ENCODE results near the gene TMEM79. TPM values are rescaled to one million over a fixed set of nuclear protein-coding genes. Genes with fewer than 3 reads are reported as not detected.
"Not testable (repeated sequence)": the region's sequence is repeated elsewhere in the genome, so short reads cannot be mapped to it uniquely, and the experiment has no call there.

Gene TMEM79
- total RNA-seq, 1 donor from 2014 or later = 3.9 TPM

DNA sequence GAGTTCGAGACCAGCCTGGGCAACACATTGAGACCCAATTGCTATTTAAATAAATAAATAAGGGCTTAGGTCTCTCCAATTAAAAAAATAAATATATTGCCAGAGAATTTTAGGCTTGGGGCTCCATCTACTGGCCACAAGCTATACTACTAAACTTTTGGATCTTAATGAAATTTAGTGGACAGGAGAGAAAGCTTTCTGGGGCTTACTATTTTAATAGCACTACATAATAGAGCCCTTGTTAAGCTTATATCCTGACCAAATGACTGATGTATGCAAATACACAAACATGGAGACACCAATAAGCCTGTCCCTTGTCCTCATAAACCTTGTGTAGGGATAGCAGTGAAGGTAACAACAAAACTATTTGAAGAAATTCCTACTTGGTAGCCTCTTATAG is 35.5 kb downstream of the TMEM79 start:
- H3K4me3 ChIP-seq (ENCODE audit: low read depth, low read length) = no peak overlapping the region
- TF ChIP-seq, protein P1, sequence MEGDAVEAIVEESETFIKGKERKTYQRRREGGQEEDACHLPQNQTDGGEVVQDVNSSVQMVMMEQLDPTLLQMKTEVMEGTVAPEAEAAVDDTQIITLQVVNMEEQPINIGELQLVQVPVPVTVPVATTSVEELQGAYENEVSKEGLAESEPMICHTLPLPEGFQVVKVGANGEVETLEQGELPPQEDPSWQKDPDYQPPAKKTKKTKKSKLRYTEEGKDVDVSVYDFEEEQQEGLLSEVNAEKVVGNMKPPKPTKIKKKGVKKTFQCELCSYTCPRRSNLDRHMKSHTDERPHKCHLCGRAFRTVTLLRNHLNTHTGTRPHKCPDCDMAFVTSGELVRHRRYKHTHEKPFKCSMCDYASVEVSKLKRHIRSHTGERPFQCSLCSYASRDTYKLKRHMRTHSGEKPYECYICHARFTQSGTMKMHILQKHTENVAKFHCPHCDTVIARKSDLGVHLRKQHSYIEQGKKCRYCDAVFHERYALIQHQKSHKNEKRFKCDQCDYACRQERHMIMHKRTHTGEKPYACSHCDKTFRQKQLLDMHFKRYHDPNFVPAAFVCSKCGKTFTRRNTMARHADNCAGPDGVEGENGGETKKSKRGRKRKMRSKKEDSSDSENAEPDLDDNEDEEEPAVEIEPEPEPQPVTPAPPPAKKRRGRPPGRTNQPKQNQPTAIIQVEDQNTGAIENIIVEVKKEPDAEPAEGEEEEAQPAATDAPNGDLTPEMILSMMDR (conservative IDR thresholded peaks at IDR 0.05; ENCODE audit: low read depth, low read length) = peak; percentile 63
- DNase-seq (ENCODE audit: low read depth) = no peak

DNA sequence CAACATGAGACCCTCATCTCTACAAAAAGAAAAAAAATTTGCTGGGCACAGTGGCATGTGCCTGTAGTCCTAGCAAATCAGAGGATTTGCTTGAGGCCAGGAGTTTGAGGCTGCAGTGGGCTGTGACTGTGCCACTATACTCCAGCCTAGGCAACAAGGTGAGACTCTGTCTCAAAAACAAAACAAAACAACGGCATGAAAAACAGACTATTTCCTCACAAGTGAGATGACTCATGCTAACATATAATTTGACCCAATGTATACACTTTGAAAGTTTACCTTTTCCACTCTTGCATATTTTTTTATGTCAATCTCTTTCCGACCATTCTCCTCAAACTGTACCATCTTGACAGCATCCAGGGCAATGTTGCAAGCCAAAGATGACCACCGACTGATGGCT is 36.4 kb downstream of the TMEM79 start:
- TF ChIP-seq, protein P1 (conservative IDR thresholded peaks at IDR 0.05; ENCODE audit: low read depth, low read length) = no peak
- no peak overlapping the region for H3K4me3 ChIP-seq (ENCODE audit: low read depth, low read length)
- DNase-seq (ENCODE audit: low read depth) = no peak

DNA sequence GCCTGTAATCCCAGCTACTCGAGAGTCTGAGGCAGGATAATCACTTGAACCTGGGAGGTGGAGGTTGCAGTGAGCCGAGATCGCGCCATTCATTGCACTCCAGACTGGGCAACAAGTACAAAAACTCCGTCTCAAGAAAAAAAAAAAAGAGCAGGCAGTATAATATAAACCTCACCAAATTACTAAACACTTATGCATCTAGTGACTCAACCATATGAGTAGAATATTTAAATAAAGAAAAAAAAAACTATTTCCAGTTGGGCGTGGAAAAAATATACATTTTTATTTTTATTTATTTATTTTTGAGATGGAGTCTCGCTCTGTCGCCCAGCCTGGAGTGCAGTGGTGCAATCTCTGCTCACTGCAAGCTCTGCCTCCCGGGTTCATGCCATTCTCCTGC is 39.1 kb downstream of the TMEM79 start:
- not testable (repeated sequence) for H3K4me3 ChIP-seq (ENCODE audit: low read depth, low read length); DNase-seq (ENCODE audit: low read depth)

DNA sequence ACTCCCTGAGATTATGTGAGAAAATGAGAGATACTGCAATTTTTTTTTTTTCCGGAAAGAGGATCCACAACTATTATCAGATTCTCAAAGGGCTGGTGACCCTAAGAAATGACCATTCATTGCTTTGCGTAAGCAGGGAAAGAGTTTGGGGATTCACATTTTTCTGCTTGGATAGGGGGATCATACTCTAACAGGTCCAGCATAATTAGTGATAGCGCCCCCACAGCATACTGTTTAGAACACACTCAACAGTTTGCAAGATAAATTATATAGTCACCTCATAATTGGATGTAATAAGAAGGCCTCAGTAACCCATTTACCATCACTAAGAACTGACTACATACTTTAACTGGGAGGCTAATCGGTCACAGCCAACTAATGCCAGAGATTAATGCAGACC is 52.1 kb downstream of the TMEM79 start:
- H3K4me3 ChIP-seq (ENCODE audit: low read depth, low read length) = peak overlapping the region; percentile 92
- no peak for DNase-seq (ENCODE audit: low read depth)

DNA sequence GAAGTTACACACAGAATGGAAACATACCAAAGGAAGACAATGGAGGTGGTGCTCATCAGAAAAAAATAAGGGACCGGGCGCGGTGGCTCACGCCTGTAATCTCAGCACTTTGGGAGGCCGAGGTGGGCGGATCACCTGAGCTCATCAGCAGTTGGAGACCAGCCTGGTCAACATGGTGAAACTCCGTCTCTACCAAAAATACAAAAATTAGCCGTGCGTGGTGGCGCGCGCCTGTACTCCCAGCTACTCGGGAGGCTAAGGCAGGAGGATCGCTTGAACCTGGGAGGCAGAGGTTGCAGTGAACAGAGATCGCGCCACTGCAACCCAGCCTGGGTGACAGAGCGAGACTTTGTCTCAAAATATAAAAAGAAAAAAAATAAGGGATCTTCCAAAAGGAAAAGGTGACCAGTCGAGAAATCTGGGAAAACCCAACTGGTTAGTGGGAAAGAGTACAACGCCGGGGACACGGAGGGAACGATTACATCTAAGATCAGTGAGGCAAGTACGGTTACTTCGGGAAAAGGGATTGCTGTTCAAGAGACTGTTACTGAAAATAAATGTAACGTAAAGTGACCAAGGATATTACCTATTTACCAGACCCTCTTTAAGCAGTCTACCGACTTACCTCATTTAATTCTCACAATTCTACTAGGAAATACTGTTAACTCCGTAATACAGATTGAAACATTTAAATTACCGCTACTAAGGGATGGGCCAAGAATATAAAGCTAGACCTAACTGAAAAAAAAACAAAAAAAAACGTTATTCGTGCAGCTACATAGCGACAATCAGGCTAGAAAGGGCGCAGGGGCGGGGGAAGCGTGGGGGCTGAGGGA is 53.1 kb downstream of the TMEM79 start:
- TF ChIP-seq, protein P1 (conservative IDR thresholded peaks at IDR 0.05; ENCODE audit: low read depth, low read length) = no peak
- peak overlapping the region; percentile 92 for H3K4me3 ChIP-seq (ENCODE audit: low read depth, low read length)
- DNase-seq (ENCODE audit: low read depth) = peak; percentile 2

More for the DNA sequence above, 52.1 kb downstream of the TMEM79 start:
- TF ChIP-seq, protein P1 (conservative IDR thresholded peaks at IDR 0.05; ENCODE audit: low read depth, low read length) = peak; percentile 35

DNA sequence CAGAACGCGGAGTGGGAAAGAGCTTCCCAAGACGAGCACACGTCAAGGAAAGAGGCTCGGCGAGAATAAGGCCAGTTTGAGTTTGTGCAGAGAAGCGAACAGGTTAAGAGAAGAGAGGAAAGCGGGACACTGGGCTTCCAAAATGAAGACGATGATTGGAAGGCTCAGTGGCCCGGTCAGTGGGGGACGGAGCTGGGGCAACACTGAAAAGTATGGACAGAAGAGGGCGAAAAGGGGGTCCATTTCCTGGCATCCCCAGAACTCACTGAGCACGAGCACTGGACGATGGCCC is 53.7 kb downstream of the TMEM79 start:
- H3K4me3 ChIP-seq (ENCODE audit: low read depth, low read length) = peak overlapping the region; percentile 92
- DNase-seq (ENCODE audit: low read depth) = peak; percentile 0
- TF ChIP-seq, protein P1 (conservative IDR thresholded peaks at IDR 0.05; ENCODE audit: low read depth, low read length) = no peak

DNA sequence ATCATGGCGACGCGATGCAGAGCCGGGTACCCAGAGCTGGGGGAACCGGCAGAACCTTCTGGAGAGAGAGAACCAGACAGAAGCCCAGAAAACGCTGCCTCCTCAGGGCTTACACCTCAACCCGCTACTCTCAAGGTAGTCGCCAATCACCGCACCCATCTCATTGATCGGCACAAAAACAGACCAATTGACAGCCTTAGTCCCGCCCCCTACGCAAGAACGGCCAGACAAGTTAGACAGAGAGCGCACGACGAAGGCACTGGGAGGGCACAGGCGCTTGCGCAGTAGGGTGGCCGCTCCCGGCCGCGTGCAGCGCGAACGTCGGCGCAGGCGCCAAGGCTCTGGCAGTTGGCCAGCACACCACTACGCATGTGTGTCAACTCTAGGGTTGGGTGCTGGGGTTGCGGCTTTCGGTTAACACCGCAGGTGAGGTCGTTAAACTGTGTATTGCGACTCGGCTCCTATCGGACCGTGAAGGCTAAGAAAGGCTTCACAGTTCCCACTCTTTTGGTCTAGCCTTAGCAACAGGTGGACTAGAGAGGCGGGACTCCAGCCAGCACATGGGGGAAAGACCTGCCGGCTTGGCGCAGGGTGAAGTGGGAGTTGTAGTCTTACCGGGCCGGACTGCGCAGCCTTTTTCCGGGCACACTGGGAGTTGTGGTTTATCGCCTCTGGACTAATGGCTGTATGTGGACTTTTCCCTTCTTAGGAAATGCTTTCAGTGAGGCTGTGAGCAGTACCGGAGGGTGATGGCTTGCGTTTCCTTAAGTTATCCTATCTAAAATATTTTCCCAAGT is 54.3 kb downstream of the TMEM79 start, which contains the start of the genes CCT3 and TSACC:
TSS of gene CCT3 (minus strand) at position 113 of the 797 bp plus-strand sequence. CDS start at position 5, 108 bp downstream.
TSS of gene TSACC (plus strand) at position 347 of the 797 bp plus-strand sequence. CDS start 1,232 bp downstream, outside the sequence.
- TF ChIP-seq, protein P1 (conservative IDR thresholded peaks at IDR 0.05; ENCODE audit: low read depth, low read length) = no peak
- peak within 1 kb of the TSS; percentile 92 for H3K4me3 ChIP-seq (ENCODE audit: low read depth, low read length)
- DNase-seq (ENCODE audit: low read depth) = peak; percentile 98
